SU-DHL-6 (cell line): ENCODE data around the gene DBN1.

Source experiments
- CTCF ChIP-seq: fragments of 200-600 bp; sonication (generic); IDR thresholded peaks from one replicate; pipeline ENCODE4 v1.5.1; 2017; ENCODE audit warnings: antibody characterized with exemption, mild to moderate bottlenecking, low read length, moderate library complexity; ENCODE audit not compliant: insufficient read depth, poor library complexity, severe bottlenecking
- EZH2phosphoT487 ChIP-seq: fragments of 200-600 bp; sonication (generic), shearing (Covaris generic); conservative IDR thresholded peaks from 2 replicates; pipeline ENCODE4 v1.6.1; 2018; ENCODE audit warnings: mild to moderate bottlenecking, antibody characterized with exemption, low read length, moderate library complexity, mixed read lengths

- TF ChIP-seq CTCF (no peak), EZH2phosphoT487 (no peak)
Measured at GRCh38 chr5:177470759-177471536, 2.5 kb downstream of the DBN1 start.
